Karpas-422 (cell line): ENCODE results near the gene SYT13. TPM values are rescaled to one million over a fixed set of nuclear protein-coding genes. Genes with fewer than 3 reads are reported as not detected.

ENCODE experiments used
- DNase-seq: peaks from one replicate; pipeline ENCODE4 v3.0.0-alpha.2; 2015
- H2AFZ ChIP-seq: fragments of 200-600 bp; sonication (generic); 2 replicates; pipeline ENCODE4 v1.6.1; 2014; ENCODE audit warnings: antibody characterized with exemption, low read length, mixed read lengths
- H3K27ac ChIP-seq: fragments of 200-600 bp; sonication (generic); 2 replicates; pipeline ENCODE4 v1.5.1; 2014; ENCODE audit warnings: mild to moderate bottlenecking, low read length, moderate library complexity
- H3K27me3 ChIP-seq: fragments of 200-600 bp; sonication (generic); 2 replicates; pipeline ENCODE4 v1.6.1; 2014; ENCODE audit warnings: low read length, mixed read lengths
- H3K36me3 ChIP-seq: fragments of 200-600 bp; sonication (generic); 2 replicates; pipeline ENCODE4 v1.6.1; 2014; ENCODE audit warnings: low read length, mixed read lengths; ENCODE audit not compliant: insufficient read depth
- H3K4me1 ChIP-seq: fragments of 200-600 bp; sonication (generic); 2 replicates; pipeline ENCODE4 v1.6.1; 2014; ENCODE audit warnings: mild to moderate bottlenecking, low read length, mixed read lengths
- H3K4me2 ChIP-seq: fragments of 200-600 bp; sonication (generic); 2 replicates; pipeline ENCODE4 v1.6.1; 2014; ENCODE audit warnings: low read length, low read depth, mild to moderate bottlenecking; ENCODE audit not compliant: poor library complexity, severe bottlenecking
- H3K4me3 ChIP-seq: fragments of 200-600 bp; sonication (generic); 2 replicates; pipeline ENCODE4 v1.5.1; 2014; ENCODE audit warnings: mild to moderate bottlenecking, antibody characterized with exemption, low read length, mixed read lengths
- H3K79me2 ChIP-seq: fragments of 200-600 bp; sonication (generic); 2 replicates; pipeline ENCODE4 v1.6.1; 2014; ENCODE audit warnings: mild to moderate bottlenecking, low read length, mixed read lengths
- H3K9ac ChIP-seq: fragments of 200-600 bp; sonication (generic); 2 replicates; pipeline ENCODE4 v1.6.0; 2014; ENCODE audit warnings: low read length
- H3K9me2 ChIP-seq: fragments of 200-600 bp; sonication (generic), shearing (Covaris generic); replicated peaks from 2 replicates; pipeline ENCODE4 v1.6.0; 2014; ENCODE audit warnings: mild to moderate bottlenecking, low read length, moderate library complexity; ENCODE audit not compliant: insufficient read depth
- H3K9me3 ChIP-seq: fragments of 300-700, 200-600 bp; sonication (generic); 2 replicates; pipeline ENCODE4 v1.6.1; 2014; ENCODE audit warnings: low read length, mixed read lengths
- H4K20me1 ChIP-seq: fragments of 200-600 bp; sonication (generic); 2 replicates; pipeline ENCODE4 v1.6.1; 2014; ENCODE audit warnings: mild to moderate bottlenecking, antibody characterized with exemption, low read length, low read depth; ENCODE audit not compliant: insufficient read depth
- total RNA-seq: library from RNA; depleted of rRNA; stranded (reverse); fragments of >200 nt; shearing (Covaris generic); gene quantifications from 2 replicates; pipeline ENCODE4 v1.2.3, GENCODE V29; 2014; ENCODE audit warnings: low replicate concordance

The SYT13 gene
- total RNA-seq, 1 experiment from 2014 or later, result not detected

- no peaks in the 10 kb centered on the region for H3K9me3 ChIP-seq
- no peaks in the 10 kb centered on the region for H4K20me1 ChIP-seq
- H3K27me3 ChIP-seq, result no peaks in the 10 kb centered on the region
- no peaks in the 10 kb centered on the region for H3K9me2 ChIP-seq
- no peak for DNase-seq
- no peaks in the 10 kb centered on the region for H3K4me1 ChIP-seq
- H3K4me2 ChIP-seq, result no peak overlapping the region
- H2AFZ ChIP-seq, result no peak overlapping the region
- no peaks in the 10 kb centered on the region for H3K36me3 ChIP-seq
- no peak overlapping the region for H3K27ac ChIP-seq
- no peak overlapping the region for H3K4me3 ChIP-seq
- no peaks in the 10 kb centered on the region for H3K79me2 ChIP-seq
- H3K9ac ChIP-seq, result no peak overlapping the region
These were observed 40.7 kb downstream of the SYT13 start for GRCh38 chr11:45245218-45246045.

GRCh38 chr11:45243967-45244366 is 42.2 kb downstream of the SYT13 start:
- no peak for DNase-seq
- no peak overlapping the region for H3K4me2 ChIP-seq
- no peak overlapping the region for H3K9ac ChIP-seq
- no peak overlapping the region for H3K4me3 ChIP-seq
- no peaks in the 10 kb centered on the region for H3K79me2 ChIP-seq
- no peaks in the 10 kb centered on the region for H3K4me1 ChIP-seq
- H4K20me1 ChIP-seq, result no peaks in the 10 kb centered on the region
- no peaks in the 10 kb centered on the region for H3K9me2 ChIP-seq
- H3K9me3 ChIP-seq, result peaks cover 3% of the 10 kb centered on the region; the same call in 1 of the 2 replicates
- H3K27ac ChIP-seq, result no peak overlapping the region
- H3K36me3 ChIP-seq, result no peaks in the 10 kb centered on the region
- H3K27me3 ChIP-seq, result no peaks in the 10 kb centered on the region
- H2AFZ ChIP-seq, result no peak overlapping the region

GRCh38 chr11:45239733-45240132 is 46.4 kb downstream of the SYT13 start:
- no peak overlapping the region for H3K27ac ChIP-seq

DNA sequence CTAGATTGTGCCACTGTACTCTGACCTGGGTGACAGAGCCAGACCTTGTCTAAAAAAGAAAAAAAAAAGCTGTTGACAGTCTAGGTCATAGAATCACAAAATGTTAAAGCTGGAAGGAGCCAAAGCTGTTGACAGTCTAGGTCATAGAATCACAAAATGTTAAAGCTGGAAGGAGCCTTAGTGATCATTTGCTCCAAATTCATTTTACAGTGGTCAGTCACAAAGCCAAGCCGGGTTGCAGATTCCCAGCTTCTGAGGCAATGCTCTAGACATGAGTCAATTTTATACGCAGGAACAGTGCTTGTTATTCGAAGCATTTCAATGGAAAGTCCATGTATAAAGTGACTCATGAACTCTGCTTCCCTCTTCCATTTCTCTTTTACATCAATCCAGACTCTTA is 47.4 kb downstream of the SYT13 start:
- peaks cover 3% of the 10 kb centered on the region; the same call in 1 of the 2 replicates for H3K9me3 ChIP-seq

More at GRCh38 chr11:45239733-45240132, 46.4 kb downstream of the SYT13 start:
- Histone ChIP-seq H4K20me1 (no peaks in the 10 kb centered on the region), H3K4me1 (no peaks in the 10 kb centered on the region), H2AFZ (no peak overlapping the region), H3K9me3 (peaks cover 3% of the 10 kb centered on the region; the same call in 1 of the 2 replicates), H3K4me2 (no peak overlapping the region), H3K79me2 (no peaks in the 10 kb centered on the region), H3K9ac (no peak overlapping the region), H3K27me3 (no peaks in the 10 kb centered on the region), H3K36me3 (no peaks in the 10 kb centered on the region), H3K4me3 (no peak overlapping the region), H3K9me2 (no peaks in the 10 kb centered on the region)
- DNase-seq, result no peak

GRCh38 chr11:45237711-45238315 is 48.3 kb downstream of the SYT13 start:
- no peak overlapping the region for H3K27ac ChIP-seq
- H3K9ac ChIP-seq, result no peak overlapping the region
- DNase-seq, result no peak
- peaks cover 3% of the 10 kb centered on the region; the same call in 1 of the 2 replicates for H3K9me3 ChIP-seq
- H3K9me2 ChIP-seq, result no peaks in the 10 kb centered on the region
- no peaks in the 10 kb centered on the region for H3K79me2 ChIP-seq
- no peak overlapping the region for H3K4me3 ChIP-seq
- no peak overlapping the region for H3K4me2 ChIP-seq
- H3K4me1 ChIP-seq, result no peaks in the 10 kb centered on the region
- H4K20me1 ChIP-seq, result no peaks in the 10 kb centered on the region
- H3K27me3 ChIP-seq, result no peaks in the 10 kb centered on the region
- no peak overlapping the region for H2AFZ ChIP-seq
- no peaks in the 10 kb centered on the region for H3K36me3 ChIP-seq

More for the DNA sequence above, 47.4 kb downstream of the SYT13 start:
- H2AFZ ChIP-seq, result no peak overlapping the region
- DNase-seq, result no peak
- no peak overlapping the region for H3K27ac ChIP-seq
- H4K20me1 ChIP-seq, result no peaks in the 10 kb centered on the region
- H3K9ac ChIP-seq, result no peak overlapping the region
- H3K9me2 ChIP-seq, result no peaks in the 10 kb centered on the region
- H3K36me3 ChIP-seq, result no peaks in the 10 kb centered on the region
- no peaks in the 10 kb centered on the region for H3K4me1 ChIP-seq
- no peaks in the 10 kb centered on the region for H3K79me2 ChIP-seq
- no peak overlapping the region for H3K4me3 ChIP-seq
- H3K27me3 ChIP-seq, result no peaks in the 10 kb centered on the region
- H3K4me2 ChIP-seq, result no peak overlapping the region

DNA sequence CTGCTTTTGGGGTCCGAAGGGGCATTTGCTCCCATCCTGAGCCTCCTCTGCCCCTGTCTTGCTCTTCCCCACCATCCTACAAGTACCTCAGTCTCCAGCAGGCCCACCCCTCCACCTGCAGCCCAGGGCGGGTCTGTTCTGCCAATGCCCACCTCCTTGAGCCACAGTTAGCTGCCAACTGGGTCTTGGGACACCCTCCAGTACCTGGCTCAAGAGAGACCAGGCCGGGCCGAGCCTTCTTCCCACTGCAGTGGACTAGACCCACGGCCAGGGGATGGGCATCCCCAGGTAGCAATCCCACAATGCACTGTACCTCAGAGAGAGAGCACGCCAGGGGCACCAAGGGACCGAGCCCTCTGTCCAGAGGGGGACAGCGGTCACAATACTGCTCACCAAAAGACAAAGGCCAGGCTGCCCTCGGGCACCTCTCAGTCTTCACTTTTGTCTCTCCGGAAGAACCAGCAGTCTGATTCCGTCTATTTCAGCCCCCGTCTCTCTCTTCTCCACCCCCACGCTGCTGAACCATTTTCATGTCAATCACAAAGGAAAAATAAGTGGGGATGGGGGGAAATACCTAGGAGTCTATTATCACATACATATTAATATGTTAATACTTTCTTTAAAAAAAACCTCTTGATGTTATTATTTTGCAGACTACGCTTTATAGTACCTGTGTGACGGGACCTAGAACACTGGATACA is 51.7 kb downstream of the SYT13 start:
- Histone ChIP-seq H3K4me1 (no peaks in the 10 kb centered on the region), H4K20me1 (no peaks in the 10 kb centered on the region), H2AFZ (no peak overlapping the region), H3K27ac (no peak overlapping the region), H3K9me2 (no peaks in the 10 kb centered on the region), H3K36me3 (no peaks in the 10 kb centered on the region), H3K79me2 (no peaks in the 10 kb centered on the region), H3K4me3 (no peak overlapping the region), H3K27me3 (no peaks in the 10 kb centered on the region), H3K9me3 (peaks cover 1% of the 10 kb centered on the region; the same call in 1 of the 2 replicates), H3K9ac (no peak overlapping the region), H3K4me2 (no peak overlapping the region)
- no peak for DNase-seq

GRCh38 chr11:45233804-45234170 is 52.4 kb downstream of the SYT13 start:
- Histone ChIP-seq H3K79me2 (no peaks in the 10 kb centered on the region), H2AFZ (no peak overlapping the region), H3K27me3 (no peaks in the 10 kb centered on the region), H3K36me3 (no peaks in the 10 kb centered on the region), H3K4me1 (no peaks in the 10 kb centered on the region), H3K4me2 (no peak overlapping the region), H3K9me2 (no peaks in the 10 kb centered on the region), H3K9ac (no peak overlapping the region), H4K20me1 (no peaks in the 10 kb centered on the region), H3K4me3 (no peak overlapping the region), H3K9me3 (no peaks in the 10 kb centered on the region), H3K27ac (no peak overlapping the region)
- no peak for DNase-seq
